Activated CD4-positive, alpha-beta T cell treated with anti-CD3 and anti-CD28 coated beads for 1 hour (primary cell): ENCODE measurements around the gene TTYH3.
"Not testable (repeated sequence)": the region's sequence is repeated elsewhere in the genome, so short reads cannot be mapped to it uniquely, and the experiment has no call there.

Experiments used
- DNase-seq: peaks from one replicate; pipeline ENCODE4 v3.0.0-alpha.2; 2020

Gene TTYH3

GRCh38 chr7:2603044-2603965 is 28.5 kb upstream of the TTYH3 start:
- no peak for DNase-seq

GRCh38 chr7:2604608-2605174 is 27.1 kb upstream of the TTYH3 start:
- no peak for DNase-seq

DNA sequence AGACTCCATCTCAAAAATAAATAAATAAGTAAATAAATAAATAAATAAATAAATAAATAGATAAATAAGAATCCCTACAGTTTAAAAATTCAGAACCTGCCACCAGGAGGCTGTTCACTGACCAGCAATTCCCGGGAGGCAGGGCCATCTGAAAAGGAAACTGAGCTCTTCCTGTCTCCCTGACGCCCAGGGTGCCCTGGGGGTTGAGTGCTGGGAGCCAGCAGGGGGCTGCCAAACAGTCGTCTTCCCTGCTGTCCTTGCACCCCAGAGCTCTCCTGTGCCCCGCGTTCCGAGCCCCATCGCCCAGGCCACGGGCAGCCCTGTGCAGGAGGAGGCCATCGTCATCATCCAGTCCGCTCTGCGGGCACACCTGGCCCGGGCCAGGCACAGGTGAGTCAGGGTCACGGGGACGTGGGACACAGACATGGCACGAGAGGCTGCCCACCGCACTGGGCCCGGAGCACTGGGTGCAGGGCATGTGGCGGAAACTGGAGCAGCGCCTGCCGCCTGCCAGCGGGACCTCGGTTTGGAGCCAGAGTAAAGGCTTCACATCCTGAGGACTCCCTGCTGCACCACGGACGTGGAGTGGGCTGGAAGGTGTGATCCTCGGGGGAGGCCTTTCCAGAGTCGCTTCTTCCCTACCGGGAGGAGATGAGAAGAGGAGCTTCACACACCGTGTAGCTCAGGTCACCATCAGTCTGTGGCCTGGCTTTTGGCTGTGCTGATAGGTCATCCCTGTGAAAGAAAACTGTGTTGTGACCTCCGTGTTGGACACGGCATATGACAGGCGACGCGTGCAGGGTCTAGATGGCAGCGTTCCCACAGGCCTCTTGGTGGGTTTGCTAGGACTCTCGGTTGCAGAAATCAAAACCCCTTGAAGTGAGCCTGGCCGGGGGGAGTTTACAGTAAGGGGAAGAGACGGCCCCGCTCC is 25.9 kb upstream of the TTYH3 start:
- DNase-seq: no peak

DNA sequence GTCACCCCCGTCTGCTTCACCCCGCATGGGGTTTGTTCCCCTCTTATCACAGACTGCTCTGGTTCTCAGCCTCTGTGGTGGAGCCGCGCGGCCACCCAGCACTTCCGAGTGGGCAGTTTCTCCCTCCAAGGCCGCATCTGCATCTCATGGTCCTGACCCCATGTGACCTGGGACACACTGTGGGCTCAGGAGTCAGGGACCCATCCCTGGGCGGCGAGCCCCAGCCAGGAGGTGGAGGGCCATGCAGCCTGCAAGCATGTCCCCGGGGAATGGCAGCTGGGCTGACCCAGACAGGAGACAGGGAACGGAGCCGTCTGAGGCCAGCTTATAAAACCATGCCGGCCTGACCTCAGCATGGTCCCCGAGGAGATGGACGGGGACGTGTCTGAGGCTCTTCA is 25.2 kb upstream of the TTYH3 start:
- DNase-seq: no peak

- DNase-seq: no peak
Observed at GRCh38 chr7:2607122-2607922, 24.5 kb upstream of the TTYH3 start.

GRCh38 chr7:2607923-2608904 is 23.6 kb upstream of the TTYH3 start:
- no peak for DNase-seq

DNA sequence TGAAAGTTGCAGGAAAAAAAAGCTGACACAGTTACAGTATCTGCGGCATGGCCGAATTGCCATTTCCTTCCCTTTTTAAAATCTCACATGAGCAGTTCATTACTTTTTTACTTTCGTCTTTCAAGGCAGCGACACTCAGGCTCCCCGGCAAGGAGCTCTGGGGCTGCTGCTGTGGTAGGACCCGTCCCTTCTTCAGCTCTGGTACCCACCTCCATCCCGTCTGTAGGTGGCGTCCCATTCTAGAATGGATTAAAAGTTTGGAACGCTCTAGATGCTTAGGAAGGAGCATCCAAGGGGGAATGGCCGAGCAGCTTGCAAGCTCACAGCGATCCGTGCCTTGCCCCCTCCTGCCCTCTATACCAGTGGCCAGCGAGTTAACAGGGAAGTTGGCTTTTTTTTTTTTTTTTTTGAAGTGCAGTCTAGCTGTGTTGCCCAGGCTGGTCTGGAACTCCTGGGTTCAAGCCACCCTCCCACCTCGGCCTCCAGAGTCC is 22.8 kb upstream of the TTYH3 start:
- DNase-seq: no peak

DNA sequence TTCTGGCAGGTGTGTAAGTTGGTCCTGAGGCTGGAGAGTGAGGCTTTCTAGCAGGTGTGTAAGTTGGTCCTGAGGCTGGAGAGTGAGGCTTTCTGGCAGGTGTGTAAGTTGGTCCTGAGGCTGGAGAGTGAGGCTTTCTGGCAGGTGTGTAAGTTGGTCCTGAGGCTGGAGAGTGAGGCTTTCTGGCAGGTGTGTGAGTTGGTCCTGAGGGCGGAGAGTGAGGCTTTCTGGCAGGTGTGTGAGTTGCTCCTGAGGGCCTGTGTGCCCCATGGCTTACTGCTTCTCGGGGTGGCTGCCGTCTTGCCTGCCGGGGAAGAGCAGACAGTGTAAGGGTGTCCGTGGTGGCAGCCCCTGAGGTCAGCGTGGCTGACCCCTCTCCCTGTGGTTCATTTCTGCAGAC is 22.1 kb upstream of the TTYH3 start:
- DNase-seq: not testable (repeated sequence)

GRCh38 chr7:2610466-2610865 is 21.3 kb upstream of the TTYH3 start:
- no peak for DNase-seq

GRCh38 chr7:2610898-2611297 is 20.9 kb upstream of the TTYH3 start:
- no peak for DNase-seq

DNA sequence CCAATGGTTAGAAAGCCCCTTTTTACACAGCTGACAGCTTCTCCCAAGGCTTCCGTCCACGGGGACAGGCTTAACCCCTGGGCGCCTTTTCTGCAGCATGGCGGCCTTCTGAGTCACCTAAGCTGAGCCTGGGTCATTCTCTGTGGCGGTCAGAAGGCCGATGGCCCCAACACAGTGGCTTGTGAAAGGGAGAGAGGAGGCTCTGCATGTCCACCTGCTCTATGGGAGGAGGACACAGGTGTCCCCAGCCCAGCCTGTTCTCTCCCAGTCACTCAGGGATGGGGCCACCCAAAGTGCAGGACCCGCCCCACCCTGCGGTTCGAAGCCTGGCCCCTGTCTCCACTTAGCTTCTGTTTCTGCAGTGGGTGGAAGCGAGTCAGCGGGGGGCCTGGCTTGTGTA is 20.4 kb upstream of the TTYH3 start:
- DNase-seq: no peak

GRCh38 chr7:2611922-2612321 is 19.9 kb upstream of the TTYH3 start:
- DNase-seq: no peak

GRCh38 chr7:2612445-2613097 is 19.2 kb upstream of the TTYH3 start:
- DNase-seq: no peak

DNA sequence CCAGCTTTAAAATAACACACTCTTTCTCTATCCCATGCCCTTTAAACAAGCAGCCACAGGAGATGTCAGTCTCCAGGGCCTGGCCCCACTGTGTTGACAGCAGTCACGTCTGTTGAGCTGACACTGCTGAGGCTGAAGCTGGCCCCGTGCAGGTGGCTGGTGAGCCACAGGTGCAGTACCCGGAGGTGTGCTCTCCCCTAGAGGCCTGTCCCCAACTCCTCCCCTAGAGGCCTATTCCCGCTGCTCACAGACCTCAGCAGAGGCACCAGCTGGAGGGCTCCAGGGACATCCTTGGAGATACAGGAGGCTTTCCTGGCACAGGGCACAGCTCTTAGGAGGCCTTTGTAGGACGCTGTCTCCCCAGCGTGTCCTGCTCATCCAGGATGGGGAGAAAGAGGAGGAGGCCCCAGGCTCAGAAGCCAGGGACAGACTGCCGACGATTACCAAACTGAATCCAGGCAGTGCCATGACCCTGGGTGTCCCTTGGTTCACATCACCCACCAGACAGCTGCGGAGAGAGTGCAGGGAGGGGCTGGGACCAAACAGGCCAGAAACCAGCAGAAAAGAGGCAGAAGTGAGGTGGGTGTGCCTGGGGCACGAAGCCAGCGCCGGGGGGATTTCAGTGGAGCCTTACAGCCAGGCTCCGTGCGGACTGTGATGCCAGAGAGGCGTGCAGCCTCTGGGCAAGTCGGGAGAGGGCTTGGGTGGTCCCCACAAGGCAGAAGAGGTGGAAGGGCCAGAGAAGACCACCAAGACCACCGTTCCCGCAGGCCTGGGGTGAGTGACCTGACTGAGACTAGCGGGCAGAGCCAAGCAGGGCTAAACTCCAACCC is 18.5 kb upstream of the TTYH3 start:
- no peak for DNase-seq

DNA sequence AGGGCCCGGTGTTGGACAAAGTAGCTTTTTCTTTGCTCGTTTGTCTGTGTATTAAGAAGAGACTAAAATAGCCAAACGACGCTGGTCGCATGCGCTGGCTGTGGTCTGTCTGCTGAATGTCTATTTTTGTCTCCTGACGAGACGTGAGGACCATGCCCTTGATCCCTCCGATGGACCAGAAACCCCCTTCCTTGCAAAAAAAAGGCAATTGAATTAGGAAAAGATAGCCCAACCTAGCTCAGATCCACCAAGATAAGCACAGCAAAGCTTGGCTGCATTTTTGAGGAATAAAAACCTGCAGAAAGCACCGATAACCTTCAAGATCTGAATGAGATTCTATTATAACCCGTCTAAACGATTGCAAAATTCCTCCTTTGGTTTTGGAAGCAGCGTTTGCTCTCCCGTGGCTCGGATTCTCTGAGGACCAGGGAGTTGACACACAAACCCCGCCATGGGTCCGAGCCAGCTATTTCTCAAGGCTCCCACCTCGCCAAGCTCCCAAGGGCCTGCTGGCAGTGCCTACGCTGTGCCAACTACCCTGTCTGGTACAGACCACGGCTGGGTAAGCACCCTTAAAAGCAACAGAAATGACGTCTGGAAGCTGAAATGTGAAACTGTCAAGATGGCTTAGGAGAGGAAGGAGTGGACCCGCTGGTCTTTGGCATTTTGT is 17.7 kb upstream of the TTYH3 start:
- DNase-seq: no peak

DNA sequence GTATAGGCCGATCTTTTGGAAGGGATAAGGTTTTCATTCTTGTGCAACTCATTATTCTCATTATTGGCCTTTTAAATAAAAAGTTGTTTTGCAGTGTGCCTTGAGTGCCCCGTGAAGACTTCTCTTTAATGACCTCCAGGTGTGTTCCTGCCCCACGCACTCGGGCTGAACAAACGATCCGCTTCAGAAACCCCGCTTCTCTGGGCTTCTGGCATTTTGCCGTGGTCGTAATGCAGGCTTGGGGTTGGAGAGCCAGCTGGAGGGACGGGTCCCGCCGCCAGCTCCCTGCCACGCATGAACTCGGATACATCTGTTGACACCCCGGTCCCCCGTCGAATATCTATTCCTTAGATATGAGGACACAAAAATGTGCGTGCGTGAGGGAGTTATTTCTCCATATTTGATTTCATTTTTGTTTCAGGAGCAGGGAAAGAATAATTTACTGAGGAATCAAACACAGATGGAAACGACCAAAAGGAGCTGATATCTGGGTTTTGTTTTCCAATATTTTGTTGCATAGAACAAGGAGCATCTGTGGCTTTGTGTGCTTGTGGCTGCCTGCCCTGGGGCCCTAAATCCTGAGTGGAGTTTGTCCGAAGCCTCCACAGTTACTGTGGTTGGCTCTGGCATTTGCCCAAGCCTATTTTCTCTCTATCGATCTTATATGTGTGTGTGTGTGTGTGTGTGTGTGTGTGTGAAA is 17.0 kb upstream of the TTYH3 start:
- DNase-seq: no peak

GRCh38 chr7:2616387-2617324 is 15.1 kb upstream of the TTYH3 start:
- no peak for DNase-seq
